Subcutaneous abdominal adipose tissue (tissue), 5 donors: ENCODE results near the gene ARL3.

Source experiments
- H3K27ac ChIP-seq: one replicate; pipeline ENCODE4 v1.7.0; 2013; ENCODE audit warnings: low read depth, mild to moderate bottlenecking, inconsistent platforms, low read length, moderate library complexity
- H3K27me3 ChIP-seq, 5 donors: one replicate each; pipeline ENCODE4 v1.7.0; 2013; ENCODE audit warnings: low read length in 5 of 5, inconsistent platforms in 1 of 5; ENCODE audit not compliant: control insufficient read depth in 5 of 5, insufficient read depth in 4 of 5
- H3K36me3 ChIP-seq, 5 donors: one replicate each; pipeline ENCODE4 v1.7.0; 2013; ENCODE audit warnings: low read length in 5 of 5; ENCODE audit not compliant: control insufficient read depth in 5 of 5, insufficient read depth in 5 of 5
- H3K4me1 ChIP-seq, 5 donors: one replicate each; pipeline ENCODE4 v1.7.0; 2013; ENCODE audit warnings: low read length in 5 of 5, mild to moderate bottlenecking in 3 of 5, moderate library complexity in 1 of 5; ENCODE audit not compliant: control insufficient read depth in 5 of 5, insufficient read depth in 5 of 5
- H3K4me3 ChIP-seq, 5 donors: one replicate each; pipeline ENCODE4 v1.7.0; 2013; ENCODE audit warnings: low read length in 5 of 5, low read depth in 1 of 5
- H3K9ac ChIP-seq, 5 donors: one replicate each; pipeline ENCODE4 v1.7.0; 2013; ENCODE audit warnings: low read length in 5 of 5, mild to moderate bottlenecking in 4 of 5, moderate library complexity in 3 of 5
- H3K9me3 ChIP-seq, 5 donors: one replicate each; pipeline ENCODE4 v1.7.0; 2013; ENCODE audit warnings: low read length in 5 of 5; ENCODE audit not compliant: control insufficient read depth in 5 of 5
- donor health status: healthy.
- donor health status: healthy.
- donor health status: healthy.
- donor health status: healthy.
- donor health status: healthy.

ARL3 gene

GRCh38 chr10:102643336-102644065 lies 70.7 kb downstream of the ARL3 start:
- Histone ChIP-seq H3K27me3 (no peaks in the 10 kb centered on the region), H3K9ac (peak overlapping the region in 4 of 5 donors; percentile 72 to 99 (median 88)), H3K4me1 (peaks cover 10 to 48% (median 34%) of the 10 kb centered on the region in 5 donors), H3K36me3 (peaks cover 0 to 9% (median 6%) of the 10 kb centered on the region in 5 donors), H3K9me3 (no peaks in the 10 kb centered on the region), H3K4me3 (peak overlapping the region; percentile 50 to 99 (median 97)), H3K27ac (peak overlapping the region; percentile 99)

- Histone ChIP-seq H3K4me1 (peaks cover 3 to 41% (median 27%) of the 10 kb centered on the region in 5 donors), H3K9ac (peak overlapping the region in 4 of 5 donors; percentile 72 to 92 (median 82)), H3K9me3 (no peaks in the 10 kb centered on the region), H3K36me3 (peaks cover 0 to 3% (median 0%) of the 10 kb centered on the region in 5 donors), H3K4me3 (peak overlapping the region; percentile 59 to 99 (median 75)), H3K27ac (peak overlapping the region; percentile 99), H3K27me3 (no peaks in the 10 kb centered on the region)
Measured at GRCh38 chr10:102642736-102643335, 71.4 kb downstream of the ARL3 start.

- Histone ChIP-seq H3K27ac (peak overlapping the region; percentile 99), H3K36me3 (no peaks in the 10 kb centered on the region), H3K4me3 (peak overlapping the region; percentile 74 to 99 (median 83)), H3K9me3 (no peaks in the 10 kb centered on the region), H3K9ac (peak overlapping the region in 4 of 5 donors; percentile 56 to 92 (median 81)), H3K4me1 (peaks cover 0 to 34% (median 20%) of the 10 kb centered on the region in 5 donors), H3K27me3 (no peaks in the 10 kb centered on the region)
Measured at GRCh38 chr10:102641880-102642735, 72.1 kb downstream of the ARL3 start.

GRCh38 chr10:102641402-102641801 lies 72.8 kb downstream of the ARL3 start:
- peak overlapping the region in 4 of 5 donors; percentile 25 to 81 (median 74) for H3K9ac ChIP-seq
- H3K27me3 ChIP-seq, result no peaks in the 10 kb centered on the region
- peaks cover 0 to 27% (median 13%) of the 10 kb centered on the region in 5 donors for H3K4me1 ChIP-seq
- H3K4me3 ChIP-seq, result peak overlapping the region; percentile 58 to 99 (median 83)
- H3K9me3 ChIP-seq, result no peaks in the 10 kb centered on the region
- H3K27ac ChIP-seq, result peak overlapping the region; percentile 99
- H3K36me3 ChIP-seq, result no peaks in the 10 kb centered on the region

- Histone ChIP-seq H3K36me3 (no peaks in the 10 kb centered on the region), H3K9me3 (no peaks in the 10 kb centered on the region), H3K27me3 (no peaks in the 10 kb centered on the region), H3K4me3 (no peak overlapping the region), H3K4me1 (peaks cover 0 to 20% (median 6%) of the 10 kb centered on the region in 5 donors), H3K27ac (no peak overlapping the region), H3K9ac (no peak overlapping the region)
Measured at GRCh38 chr10:102639537-102639936, 74.7 kb downstream of the ARL3 start.

GRCh38 chr10:102635377-102635776 lies 78.8 kb downstream of the ARL3 start:
- no peaks in the 10 kb centered on the region for H3K27me3 ChIP-seq
- no peak overlapping the region for H3K27ac ChIP-seq
- no peak overlapping the region for H3K4me3 ChIP-seq
- peaks cover 5 to 39% (median 27%) of the 10 kb centered on the region in 5 donors for H3K4me1 ChIP-seq
- H3K9me3 ChIP-seq, result no peaks in the 10 kb centered on the region
- no peak overlapping the region for H3K9ac ChIP-seq
- H3K36me3 ChIP-seq, result peaks cover 0 to 17% (median under 1%) of the 10 kb centered on the region in 5 donors

- no peaks in the 10 kb centered on the region for H3K27me3 ChIP-seq
- peaks cover 0 to 24% (median 4%) of the 10 kb centered on the region in 5 donors for H3K36me3 ChIP-seq
- peak overlapping the region in 1 of 5 donors; percentile 35 for H3K9ac ChIP-seq
- H3K4me1 ChIP-seq, result peaks cover 5 to 46% (median 33%) of the 10 kb centered on the region in 5 donors
- no peaks in the 10 kb centered on the region for H3K9me3 ChIP-seq
- no peak overlapping the region for H3K27ac ChIP-seq
- no peak overlapping the region for H3K4me3 ChIP-seq
Measured at GRCh38 chr10:102634686-102635085, 79.5 kb downstream of the ARL3 start.

GRCh38 chr10:102633848-102634247 lies 80.3 kb downstream of the ARL3 start:
- Histone ChIP-seq H3K9me3 (no peaks in the 10 kb centered on the region), H3K27me3 (no peaks in the 10 kb centered on the region), H3K36me3 (peaks cover 0 to 25% (median 4%) of the 10 kb centered on the region in 5 donors), H3K4me1 (peaks cover 5 to 54% (median 42%) of the 10 kb centered on the region in 5 donors), H3K9ac (no peak overlapping the region), H3K27ac (no peak overlapping the region), H3K4me3 (no peak overlapping the region)

- H3K36me3 ChIP-seq, result peaks cover 0 to 25% (median 4%) of the 10 kb centered on the region in 5 donors
- no peaks in the 10 kb centered on the region for H3K9me3 ChIP-seq
- peaks cover 5 to 59% (median 47%) of the 10 kb centered on the region in 5 donors for H3K4me1 ChIP-seq
- H3K9ac ChIP-seq, result peak overlapping the region in 1 of 5 donors; percentile 26
- H3K4me3 ChIP-seq, result peak overlapping the region in 2 of 5 donors; percentile 8 to 17
- H3K27me3 ChIP-seq, result no peaks in the 10 kb centered on the region
- peak overlapping the region; percentile 23 for H3K27ac ChIP-seq
Measured at GRCh38 chr10:102633287-102633686, 80.9 kb downstream of the ARL3 start.
